DMS 273 (cell line): ENCODE results near the gene MAP4K2.

ENCODE experiments used
- DNase-seq: peaks from one replicate; lab custom pipeline; 2025; ENCODE audit not compliant: unreplicated experiment; lab: John Stamatoyannopoulos, UW

MAP4K2 gene

GRCh38 chr11:64813826-64814225 is 10.8 kb upstream of the MAP4K2 start:
- no peak for DNase-seq

DNA sequence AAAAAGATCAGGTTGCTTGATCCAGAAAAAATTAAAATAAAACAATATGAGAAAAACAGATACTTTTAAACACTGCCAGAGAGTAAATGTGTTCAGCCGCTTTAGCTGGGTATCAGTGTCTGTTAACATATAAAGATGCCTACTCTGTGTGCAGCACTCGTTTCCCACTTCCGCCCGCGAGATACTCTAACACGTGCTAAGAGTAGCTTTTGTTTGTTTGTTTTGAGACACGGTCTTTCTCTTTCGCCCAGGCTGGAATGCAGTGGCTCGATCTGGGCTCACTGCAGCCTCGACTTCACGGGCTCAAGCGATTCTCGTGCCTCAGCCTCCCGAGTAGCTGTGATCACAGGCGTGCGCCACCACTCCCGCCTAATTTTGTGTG is 7.9 kb upstream of the MAP4K2 start:
- DNase-seq: peak; percentile 58

GRCh38 chr11:64810271-64810890 is 7.4 kb upstream of the MAP4K2 start, which contains the start of gene MEN1:
MEN1 (minus strand) TSS chr11:64810551; CDS start chr11:64810109, 442 bp downstream.
- peak; percentile 96 for DNase-seq

DNA sequence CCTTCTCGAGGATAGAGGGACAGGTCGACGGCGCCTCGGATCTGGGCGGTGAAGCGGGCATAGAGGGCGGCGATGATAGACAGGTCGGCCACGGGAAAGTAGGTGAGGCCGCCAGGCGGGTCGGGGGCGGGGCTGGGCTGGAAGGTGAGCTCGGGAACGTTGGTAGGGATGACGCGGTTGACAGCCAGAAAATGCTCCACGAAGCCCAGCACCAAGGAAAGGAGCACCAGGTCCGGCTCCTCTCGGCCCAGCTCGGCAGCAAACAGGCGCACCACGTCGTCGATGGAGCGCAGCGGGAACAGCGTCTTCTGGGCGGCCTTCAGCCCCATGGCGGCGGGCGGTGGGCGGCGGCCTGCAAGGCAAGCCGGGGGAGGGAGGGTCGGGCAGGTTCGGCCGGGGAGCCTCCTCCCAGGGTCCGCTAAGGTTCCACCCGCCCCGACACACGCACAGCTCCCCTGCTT is 6.8 kb upstream of the MAP4K2 start:
- DNase-seq: peak; percentile 36

- DNase-seq: no peak
Measured at GRCh38 chr11:64805481-64805880, 2.5 kb upstream of the MAP4K2 start.

DNA sequence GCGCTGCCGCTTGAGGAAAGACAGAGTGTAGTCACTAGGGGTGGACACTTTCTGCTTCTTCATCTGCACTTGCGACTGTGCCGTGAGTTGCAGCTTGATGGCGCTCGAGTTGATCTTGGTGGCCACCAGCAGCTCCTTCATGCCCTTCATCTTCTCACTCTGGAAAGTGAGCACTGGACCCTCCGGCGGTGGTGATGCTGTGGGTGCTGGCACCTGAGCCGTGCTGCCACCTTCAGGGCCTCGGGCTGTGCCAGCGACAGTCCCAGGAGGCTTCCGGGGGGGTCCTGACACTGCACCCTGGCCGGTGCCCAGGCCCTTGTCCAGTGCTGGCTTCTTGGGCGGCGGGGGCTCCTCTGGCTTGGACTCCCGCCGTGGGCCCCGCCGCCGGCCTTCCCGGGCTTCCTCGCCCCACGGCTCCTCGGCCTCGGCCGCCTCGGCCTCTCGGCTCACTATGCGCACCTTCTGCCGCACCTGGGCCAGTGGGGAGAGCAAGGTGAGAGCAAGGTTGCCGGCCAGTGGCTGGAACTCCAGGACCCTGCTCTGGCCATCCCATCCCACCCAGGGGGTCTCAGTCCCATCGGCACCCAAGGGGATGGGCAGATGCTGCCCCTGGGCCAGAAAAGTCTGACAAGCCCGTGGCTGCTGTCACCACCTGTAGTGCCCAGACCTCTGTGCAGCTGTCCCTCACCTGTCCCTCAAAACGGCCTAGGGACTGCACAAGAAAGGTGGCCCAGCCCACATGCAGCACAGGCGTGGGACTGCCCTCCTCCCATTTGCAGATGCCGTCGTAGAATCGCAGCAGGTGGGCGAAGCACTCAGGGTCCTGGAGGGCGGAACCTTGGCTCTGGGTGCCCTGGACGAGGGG is 1.6 kb upstream of the MAP4K2 start:
- peak; percentile 39 for DNase-seq

- peak; percentile 57 for DNase-seq
Measured at GRCh38 chr11:64803846-64804345, 882 bp upstream of the MAP4K2 start.

- no peak for DNase-seq
Measured at GRCh38 chr11:64802370-64803157, 450 bp downstream of the MAP4K2 start.

- no peak for DNase-seq
Measured at GRCh38 chr11:64801561-64802369, 1.2 kb downstream of the MAP4K2 start.

- no peak for DNase-seq
Measured at GRCh38 chr11:64801158-64801464, 1.9 kb downstream of the MAP4K2 start.

DNA sequence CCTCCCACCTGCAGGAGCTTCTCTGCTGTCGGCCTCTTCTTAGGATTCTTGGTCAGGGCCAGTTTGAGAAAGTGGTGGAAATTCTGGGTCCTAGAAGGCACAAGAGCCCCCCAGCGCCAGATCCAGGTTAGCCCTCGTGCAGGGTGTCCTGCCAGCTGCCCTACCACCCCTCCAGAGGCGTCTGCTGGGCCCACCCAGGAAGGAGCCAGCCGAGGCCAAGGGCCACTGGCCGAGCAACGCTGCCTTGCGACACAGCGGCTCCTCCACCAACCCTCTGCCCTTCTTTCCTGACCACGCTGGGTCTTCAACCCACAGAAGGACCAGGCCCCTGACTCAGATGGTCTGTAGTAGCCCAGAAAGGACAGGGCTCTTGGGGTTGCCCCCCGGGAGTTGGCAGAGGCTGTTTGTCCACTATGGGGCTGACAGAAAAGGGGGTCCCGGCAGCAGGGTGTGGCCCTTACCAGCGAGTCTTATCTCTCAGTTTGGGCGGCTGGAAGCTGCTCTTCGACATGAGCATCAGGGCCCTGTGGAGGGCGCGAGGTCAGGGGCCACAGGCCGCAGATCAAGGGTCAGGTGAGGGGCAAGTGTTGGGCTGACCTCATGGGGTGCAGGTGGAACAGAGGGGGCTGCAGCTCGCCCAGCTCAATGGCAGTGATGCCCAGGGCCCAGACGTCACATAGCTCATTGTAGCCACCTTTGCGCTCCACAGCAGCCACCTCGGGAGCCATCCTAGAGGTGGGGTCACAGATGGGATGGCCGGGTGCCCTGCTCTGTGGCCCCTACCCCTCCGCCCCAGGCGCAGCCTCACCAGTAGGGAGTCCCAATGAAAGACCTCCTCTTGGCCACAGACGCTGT is 2.5 kb downstream of the MAP4K2 start:
- DNase-seq: no peak

DNA sequence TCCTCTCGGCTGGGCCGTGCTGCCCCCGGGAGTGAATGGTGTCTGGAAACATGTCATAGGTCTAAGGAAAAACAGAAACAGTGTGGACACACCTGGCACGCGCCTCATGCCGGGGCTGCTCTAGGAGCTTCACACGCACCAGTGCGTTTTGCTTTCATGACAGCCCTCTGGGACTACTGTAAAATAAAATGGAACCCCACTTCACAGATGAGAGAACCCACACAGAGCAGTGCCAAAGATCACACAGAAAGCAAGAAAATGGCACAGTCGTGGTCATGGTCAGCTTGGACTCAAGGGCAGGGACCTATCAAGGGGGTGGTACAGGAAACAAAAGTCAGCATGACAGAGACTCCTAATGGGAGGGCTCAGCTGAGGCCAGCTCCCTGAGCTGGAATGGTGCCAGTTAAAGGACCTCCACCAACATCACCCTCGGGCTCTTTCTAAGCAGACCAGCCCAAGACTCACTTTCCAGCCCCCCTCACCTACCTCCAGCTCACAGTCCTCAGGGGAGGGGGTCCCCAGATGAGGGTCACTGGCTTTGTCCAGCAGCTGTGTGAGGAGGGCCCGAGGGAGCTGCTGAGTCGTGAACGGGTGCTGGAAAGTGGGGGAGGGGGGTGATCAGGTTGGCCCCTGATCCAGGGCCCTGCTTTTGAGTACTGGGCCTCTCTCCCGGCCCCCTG is 3.3 kb downstream of the MAP4K2 start:
- DNase-seq: no peak

DNA sequence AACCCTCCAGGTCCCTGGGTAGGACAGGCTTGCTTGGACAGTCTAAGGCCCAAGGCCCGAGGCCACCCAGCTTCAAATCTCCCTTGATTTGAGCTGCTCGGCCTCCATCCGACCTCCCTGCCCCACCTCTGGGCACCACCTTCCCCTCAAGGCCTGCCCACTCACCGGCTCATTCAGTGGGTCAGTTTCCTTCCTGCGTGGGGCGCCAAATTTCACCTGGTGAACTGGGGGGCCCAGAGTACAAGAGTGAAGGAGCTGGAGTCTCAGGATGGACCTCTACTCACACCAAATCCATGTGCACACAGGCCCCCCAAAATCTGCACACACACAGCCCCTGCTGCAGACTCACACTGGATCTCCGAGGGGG is 3.8 kb downstream of the MAP4K2 start:
- DNase-seq: no peak

DNA sequence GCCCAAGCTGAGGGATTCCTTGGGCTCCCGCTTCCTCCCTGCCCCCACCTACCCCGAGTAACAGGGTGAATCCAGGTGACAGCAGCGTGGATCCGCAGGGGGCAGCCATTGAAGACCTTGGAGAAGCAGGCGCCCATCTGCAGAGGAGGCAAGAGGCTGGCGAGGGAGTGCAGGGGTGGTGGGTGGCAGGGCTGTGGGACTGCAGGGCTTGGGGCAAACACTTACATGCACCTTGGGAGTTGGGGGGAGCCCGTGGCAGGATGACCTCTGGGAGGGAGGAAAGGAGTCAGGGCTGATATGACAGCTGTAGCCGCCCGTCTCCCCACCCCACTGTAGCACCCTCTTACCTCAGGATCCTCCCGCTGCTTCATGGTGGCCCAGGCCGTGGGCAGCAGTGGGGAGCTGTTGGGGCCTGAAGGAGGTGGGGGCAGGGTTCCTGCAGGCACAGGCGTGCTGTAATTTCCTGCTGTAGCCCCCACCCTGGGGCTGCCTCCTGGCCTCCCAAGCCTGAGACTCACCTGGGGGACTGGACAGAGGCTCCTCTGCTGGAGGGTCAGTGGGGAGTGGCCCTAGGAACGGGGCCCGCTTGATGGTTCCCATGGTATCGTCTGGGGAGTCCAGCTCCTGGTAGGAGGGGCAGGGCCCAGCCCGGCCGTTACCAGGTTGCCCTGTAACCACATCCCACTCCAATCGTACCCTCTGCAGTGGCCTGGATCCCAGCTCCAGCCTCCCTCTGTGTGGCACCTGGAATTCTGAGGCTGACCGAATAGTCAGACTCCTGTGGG is 6.1 kb downstream of the MAP4K2 start:
- no peak for DNase-seq

GRCh38 chr11:64796047-64796756 is 6.8 kb downstream of the MAP4K2 start:
- no peak for DNase-seq

DNA sequence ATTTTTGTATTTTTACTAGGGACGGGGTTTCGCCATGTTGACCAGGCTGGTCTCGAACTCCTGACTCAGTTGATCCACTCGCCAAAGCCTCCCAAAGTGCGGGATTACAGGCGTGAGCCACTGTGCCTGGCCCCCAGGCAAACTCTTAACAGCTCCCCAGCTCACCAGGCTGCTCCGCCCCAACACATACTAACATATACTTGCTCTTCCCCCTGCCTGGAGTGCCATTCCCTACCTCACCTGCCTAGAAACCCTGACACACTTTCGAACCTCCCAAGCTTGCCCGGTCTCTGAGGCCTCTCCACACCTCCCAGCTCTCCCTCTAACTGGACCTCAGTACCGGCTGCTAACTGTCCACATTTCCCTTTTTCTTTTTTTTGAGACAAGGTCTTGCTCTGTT is 8.5 kb downstream of the MAP4K2 start:
- DNase-seq: no peak

GRCh38 chr11:64793271-64794160 is 9.5 kb downstream of the MAP4K2 start:
- DNase-seq: no peak
